DMS 273 (cell line): ENCODE results near the gene NHSL1.

ENCODE experiments used
- DNase-seq: peaks from one replicate; lab custom pipeline; 2025; ENCODE audit not compliant: unreplicated experiment; lab: John Stamatoyannopoulos, UW

The NHSL1 gene

DNA sequence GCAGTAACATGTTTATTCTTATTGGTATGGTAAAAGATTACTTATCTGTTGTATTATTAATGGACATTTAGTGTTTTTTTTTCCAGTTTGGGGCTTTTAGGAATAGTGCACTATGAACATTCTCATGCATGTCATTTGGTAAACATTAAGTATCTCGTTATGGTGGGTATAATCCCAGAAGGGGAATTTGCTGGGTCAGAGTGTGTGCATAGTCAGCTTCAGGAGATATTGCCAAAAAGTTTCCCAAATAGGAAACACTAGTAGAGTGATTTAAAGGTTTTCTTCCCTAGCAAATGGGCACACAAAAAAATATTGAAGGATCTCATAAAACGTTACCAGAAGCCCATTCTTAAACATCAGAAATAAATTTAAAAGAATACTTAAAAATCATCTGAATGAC lies 25.2 kb upstream of the NHSL1 start:
- DNase-seq: no peak

DNA sequence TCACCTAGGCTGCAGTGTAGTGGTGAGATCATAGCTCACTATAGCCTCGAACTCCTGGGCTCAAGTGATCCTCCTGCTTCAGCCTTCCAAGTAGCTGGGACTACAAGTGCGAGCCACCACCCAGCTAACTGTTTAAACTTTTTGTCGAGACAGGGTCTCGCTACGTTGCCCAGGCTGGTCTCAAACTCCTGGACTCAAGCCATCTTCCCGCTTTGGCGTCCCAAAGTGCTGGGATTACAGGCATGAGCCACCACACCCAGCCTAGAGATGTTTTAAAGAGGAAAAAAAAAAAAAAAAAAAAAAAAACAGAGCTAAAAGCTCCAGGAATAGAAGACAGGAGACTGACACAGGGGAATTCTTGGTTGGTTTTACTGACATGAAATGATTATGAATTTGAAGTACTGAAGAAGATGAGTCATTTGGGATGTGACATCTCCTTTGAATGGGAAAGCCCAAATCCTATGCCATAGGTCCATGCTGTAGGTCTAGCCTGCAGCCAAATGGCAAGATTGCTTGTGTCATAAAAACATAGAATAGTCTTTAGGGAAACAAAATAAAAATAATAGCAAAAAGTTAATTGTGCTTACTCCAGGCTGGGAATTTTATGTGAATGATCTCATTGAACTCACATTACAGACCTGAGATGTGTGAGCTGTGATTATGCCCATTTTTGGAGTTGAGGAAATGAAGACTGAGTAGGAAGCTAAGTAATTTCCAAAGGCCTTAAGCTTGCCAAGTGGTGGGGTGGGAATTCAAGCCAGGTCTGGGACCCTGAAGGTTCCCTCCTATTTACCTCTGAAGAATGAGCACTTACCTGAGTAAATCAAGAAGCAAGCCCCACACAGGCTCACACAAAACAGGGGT lies 24.3 kb upstream of the NHSL1 start:
- DNase-seq: no peak

DNA sequence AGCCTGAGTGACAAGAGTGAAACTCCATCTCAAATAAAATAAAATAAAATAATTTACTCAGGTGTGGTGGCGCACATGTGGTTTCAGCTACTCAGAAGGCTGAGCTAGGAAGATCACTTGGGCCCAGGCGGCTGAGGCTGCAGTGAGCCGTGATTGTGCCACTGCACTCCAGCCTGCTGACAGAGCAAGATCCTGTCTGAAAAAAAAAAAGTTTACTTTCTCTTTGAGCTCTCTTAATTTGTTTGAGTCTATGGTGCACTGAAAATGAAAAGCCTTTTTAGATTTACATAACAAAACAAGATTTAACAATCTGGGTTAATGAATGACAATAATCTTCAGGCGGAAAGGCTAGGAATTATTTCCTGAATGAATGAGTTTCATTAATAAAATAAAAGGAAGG lies 23.3 kb upstream of the NHSL1 start:
- no peak for DNase-seq

DNA sequence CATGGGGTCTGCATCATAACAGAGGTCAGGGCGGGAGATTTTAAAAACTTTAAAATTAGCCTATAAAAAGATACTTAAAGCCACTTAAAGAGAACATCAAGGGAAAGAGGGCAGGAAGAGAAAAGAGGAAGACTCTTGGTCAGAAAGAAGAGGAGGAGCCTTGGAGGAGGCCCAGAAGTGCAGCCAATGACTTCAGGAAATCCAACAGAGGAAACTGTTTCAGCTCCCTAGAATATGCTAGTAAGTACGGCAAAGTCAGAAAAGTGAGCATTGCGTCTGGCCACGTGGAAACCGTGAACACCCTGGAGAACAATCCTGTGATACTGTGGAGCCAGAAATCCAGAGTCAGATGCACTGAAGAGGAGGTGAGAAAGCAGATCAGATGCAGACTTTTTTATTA lies 22.5 kb upstream of the NHSL1 start:
- DNase-seq: no peak

DNA sequence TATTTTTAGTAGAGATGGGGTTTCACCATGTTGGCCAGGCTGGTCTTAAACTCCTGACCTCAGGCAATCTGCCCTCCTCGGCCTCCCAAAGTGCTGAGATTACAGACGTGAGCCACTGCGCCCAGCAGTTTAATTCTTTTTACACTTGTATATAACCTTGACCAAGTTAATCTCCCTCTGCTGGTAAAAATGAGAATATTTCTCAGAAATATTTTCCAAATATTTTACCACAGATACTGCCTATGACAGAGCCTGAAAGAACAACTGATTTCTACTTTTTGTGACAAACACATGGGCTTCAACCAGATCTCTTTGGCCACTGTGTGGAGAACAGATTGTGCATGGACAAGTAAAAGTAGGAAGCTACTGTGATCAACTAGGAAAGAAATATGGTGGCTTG lies 21.2 kb upstream of the NHSL1 start:
- DNase-seq: peak; percentile 49

DNA sequence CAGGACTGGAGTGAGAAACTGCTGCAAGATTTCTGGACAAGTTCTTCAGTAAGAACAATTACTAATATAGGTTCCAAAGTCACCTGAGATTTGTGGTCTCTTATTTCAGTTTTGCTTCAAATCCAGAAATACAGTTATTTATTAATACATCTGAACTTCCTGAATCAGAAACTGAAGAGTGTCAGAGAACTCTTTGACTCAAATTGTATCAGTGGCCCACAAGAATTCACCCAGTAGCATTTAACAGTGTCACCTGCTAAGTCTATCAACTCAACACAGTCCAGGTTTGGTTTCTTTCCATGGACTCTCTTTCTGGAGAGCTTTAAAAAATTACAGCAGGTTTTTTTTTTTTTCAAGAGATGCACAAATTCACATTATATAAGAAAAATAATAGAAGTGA lies 18.8 kb upstream of the NHSL1 start:
- DNase-seq: no peak

DNA sequence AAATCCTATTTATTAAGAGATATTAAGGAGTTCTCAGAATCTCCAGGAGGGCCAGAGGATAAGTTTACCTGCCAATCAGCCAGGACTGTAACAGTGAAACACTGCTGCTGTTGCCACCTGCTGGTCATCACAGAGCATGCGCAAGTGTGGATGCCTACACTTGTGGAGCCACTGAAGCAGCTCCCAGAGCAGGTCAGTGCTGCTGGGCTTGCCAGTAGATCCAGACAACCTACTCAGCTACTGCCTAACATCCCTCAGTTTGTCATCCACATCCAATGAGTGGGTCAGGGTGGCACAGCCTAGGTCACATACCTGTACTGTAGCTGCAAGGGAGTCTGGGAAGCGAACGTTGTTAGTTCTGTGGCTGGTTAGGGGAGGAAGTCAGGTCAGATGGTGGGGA lies 18.3 kb upstream of the NHSL1 start:
- DNase-seq: peak; percentile 46

DNA sequence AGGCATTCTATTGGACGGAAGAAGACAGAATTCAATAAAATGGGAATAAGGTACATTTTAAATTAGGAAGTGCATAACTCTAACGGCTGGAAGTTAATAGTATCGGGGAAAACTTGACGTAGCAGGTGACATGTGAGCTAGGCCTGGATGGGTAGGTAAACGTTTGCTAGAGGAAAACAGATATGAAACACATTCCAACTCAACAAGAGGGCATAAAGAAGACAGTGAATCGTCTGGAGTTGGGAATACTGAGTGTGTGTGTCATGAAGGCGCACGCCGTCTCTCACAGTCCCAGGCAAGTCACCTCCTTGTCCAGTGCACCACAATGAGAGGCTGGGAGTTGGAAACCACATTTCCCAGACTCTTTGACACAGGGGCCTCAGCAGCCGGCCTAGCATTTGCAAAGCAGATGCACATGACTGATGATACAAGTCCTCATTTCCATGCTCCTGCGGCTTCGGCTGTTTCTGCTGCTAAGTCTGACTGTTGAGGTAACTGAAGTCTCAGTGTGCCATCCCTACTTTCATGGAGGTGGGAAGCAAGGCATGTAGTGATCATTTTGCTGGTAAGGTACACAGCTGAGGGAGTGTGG lies 16.5 kb upstream of the NHSL1 start:
- DNase-seq: no peak

DNA sequence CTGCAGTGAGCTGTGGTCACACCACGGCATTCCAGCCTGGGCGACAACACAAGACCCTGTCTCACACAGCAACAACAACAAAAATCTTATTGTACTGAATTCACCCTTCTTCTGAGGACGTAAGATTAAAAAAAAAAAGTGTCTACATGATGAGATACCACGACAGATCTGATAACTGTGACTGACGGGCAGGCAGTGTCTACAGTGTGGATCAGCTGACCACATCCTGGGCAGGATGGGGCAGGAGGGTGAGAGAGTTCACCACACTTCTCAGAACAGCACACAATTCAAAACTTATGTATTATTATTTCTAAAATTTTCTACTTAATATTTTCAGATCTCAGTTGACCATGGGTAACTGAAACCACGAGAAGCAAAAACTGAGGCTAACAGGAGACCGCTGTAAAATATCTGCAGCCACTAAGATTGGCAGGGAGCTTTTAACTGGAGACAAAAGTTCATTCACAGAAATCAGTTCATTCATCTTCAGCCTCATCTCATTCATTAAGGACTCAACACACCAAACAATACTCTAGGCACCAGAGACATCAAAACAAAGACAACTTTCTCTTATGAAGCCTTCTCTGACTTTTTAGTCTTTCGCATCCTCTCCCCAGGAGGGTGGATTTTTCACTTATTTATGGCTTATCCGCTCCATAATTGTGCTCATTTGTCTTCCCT lies 15.7 kb upstream of the NHSL1 start:
- DNase-seq: no peak

DNA sequence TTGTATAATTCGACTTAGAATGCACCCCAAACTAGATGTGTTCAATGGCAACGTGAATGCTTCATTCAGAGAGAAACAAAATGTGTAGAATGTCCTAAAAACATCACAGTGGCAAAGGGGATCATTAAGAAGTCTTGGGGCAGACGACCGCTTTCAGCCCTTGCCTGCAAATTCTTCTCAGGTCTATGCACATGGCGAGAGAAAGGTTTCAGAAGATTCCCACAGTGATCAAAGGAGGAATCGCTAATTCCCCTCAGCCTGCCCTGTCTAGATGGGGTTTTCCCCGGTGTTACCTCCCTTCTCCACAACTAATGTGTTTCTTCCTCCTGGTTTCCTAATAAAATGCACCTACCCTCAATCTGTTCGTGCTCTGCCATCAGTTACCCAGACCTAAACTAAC lies 13.3 kb upstream of the NHSL1 start:
- DNase-seq: no peak

DNA sequence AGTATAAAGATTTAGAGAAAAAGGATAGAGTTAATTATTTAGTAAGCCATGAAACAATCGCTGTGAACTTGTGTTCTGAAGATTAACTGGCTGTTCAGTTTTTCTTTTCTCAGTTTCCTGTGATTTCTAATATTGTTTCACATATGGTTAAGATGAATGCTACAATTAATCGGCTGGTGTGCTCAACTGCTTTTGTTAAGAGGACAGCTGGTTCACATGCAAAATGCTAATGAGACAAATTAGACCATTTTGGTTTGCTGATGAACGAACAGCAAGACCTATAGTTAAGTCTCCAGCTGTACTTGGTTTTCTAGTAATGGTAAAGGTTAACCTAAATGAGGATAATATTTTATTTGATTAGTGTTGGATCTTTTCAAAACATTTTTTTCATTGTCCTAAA lies 10.8 kb upstream of the NHSL1 start:
- DNase-seq: peak; percentile 70

DNA sequence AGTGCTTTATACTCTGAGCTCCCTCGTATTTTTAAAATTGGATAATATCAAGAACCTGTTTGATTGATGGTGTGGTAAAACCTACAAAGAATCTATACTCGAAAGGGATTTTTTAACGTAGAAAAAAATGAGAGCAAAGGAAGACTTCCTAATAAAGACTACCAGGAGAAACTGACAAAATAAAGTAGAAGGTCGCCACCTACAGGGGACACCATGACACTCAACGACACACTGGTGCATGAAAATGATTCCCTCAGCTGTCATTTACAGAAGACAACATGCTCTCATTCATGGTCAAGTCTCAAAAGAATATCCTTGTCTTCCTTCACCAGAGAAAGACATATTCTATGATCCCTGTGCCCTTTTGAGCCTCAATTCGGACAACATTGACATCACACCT lies 10.1 kb upstream of the NHSL1 start:
- peak; percentile 75 for DNase-seq

DNA sequence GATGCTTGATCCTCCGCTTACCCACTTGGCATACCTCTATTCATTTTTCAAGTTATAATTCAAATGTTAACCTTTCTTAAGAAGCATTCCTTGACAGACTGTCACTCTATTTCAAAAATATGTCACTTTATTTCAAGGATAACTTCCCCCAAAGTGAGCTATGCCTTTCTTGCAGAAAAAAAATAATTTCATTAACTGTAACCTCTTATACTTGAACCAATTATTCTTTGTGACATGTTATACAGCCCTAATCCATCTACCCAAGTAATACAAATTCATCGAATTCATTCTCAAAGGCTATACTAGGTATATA lies 9.3 kb upstream of the NHSL1 start:
- DNase-seq: no peak

DNA sequence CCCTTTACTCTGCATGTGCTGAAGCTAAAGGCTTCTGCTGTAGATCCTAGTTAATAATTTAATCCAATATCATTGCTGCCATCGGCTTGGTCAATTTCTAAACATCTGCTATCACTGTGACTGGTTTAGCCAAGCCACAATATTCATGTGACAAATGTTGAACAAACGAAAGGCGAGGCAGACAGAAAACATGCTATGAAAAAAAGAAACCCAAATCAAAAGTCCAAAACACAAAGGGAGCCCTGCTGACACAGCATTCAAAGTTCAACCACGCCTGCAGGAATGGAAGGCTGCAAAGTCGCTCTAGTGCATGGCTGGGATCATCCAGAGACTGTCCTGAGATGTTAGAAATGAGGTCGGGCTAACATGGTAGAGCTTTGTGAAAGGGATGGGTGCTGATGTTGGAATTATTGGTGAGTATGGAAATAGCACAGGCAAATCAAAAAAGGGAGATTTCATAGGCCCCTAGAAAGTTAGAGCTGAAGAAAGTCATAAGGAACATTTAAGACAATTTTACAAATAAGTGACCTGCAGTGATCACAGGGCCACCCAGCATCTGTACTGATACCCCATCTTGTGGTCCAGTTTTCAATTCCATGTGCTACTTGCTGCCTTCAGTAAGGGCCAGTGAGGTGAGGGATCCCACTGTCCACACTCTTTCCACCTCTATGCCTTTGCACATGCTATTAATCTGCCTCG lies 8.8 kb upstream of the NHSL1 start:
- no peak for DNase-seq

DNA sequence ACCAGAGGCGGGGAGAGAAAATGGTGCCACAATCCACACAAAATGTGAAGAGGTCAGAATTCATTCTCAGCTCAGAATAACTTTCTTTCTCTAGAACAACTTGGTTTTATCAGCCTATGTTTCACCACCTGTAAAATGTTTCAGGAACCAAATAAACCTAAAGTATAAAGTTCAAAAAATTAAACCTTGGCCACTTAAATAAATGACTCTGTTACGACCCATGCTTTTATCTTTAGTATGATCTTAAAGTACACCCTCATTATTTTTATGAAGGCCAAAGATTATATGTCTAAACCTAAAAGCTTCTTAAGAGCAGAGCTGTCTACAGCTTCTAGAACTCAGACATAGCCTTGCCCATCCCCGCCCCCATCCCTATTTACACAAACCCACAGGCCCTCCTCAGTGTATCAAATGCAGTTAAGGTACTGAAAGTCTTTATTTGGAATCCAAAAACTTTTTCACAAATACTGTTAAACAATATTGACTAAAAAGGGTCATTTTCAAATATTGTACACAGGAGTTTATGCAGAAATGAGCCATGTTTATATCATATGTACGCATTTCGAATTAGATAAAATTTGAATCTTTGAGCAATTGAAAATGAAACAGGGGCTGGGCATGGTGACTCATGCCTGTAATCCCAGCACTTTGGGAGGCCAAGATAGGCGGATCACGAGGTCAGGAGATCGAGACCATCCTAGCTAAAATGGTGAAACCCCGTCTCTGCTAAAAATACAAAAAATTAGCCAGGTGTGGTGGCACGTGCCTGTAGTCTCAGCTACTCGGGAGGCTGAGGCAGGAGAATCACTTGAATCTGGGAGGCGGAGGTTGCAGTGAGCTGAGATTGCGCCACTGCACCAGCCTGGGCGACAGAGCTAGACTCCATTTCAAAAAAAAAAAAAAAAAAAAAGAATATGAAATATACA lies 5.7 kb upstream of the NHSL1 start:
- no peak for DNase-seq

DNA sequence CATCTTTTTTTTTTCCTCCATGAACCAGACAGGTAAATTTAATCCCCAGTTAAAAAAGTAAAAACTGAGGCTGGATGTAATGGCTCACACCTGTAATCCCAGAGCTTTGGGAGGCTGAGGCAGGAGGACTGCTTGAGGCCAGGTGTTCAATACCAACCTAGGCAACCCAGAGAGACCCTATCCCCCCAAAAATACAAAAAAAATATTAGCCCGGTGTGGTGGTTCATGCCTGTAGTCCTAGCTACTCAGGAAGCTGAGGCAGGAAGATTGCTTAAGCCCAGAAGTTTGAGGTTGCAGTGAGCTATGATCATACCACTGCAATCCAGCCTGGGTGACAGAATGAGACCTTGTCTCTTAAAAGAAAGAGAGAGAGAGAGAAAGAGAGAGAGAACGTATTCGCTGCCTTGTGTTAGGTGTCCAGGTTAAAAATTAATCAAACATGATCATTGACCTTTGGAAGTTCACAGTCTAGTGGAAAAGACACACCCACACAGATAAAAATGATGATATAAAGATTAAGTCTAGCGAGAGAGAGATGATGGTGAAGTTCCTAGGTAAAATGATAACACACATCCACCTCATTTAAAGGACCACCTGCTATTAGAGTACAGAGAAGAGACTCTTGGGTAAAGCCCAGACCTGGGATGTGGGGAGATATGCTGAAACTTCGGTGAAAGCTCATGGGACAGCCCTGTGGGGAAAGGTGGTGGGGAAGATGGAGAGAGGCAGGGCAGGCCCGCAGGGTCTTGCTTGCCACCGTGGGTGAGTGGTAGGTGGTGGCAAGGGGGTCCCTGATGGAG lies 4.8 kb upstream of the NHSL1 start:
- DNase-seq: no peak

DNA sequence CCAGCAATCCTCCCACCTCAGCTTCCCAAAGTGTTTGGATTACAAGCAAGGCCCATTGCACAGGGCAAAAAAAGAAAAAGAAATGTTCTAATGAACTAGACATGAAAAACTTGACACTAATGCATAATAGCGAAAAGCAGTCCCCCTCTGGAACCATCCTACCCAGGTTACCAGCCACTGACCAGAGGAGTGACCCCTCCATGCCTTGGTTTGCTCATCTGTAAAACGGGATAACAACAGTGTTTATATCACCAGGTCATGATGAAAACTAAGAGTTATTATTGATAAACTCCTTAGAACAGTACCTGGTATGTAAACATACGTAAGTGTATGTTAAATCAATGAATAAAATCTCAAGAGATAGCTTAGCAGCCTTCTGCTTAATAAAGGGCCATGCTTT lies 3.3 kb upstream of the NHSL1 start:
- DNase-seq: no peak

DNA sequence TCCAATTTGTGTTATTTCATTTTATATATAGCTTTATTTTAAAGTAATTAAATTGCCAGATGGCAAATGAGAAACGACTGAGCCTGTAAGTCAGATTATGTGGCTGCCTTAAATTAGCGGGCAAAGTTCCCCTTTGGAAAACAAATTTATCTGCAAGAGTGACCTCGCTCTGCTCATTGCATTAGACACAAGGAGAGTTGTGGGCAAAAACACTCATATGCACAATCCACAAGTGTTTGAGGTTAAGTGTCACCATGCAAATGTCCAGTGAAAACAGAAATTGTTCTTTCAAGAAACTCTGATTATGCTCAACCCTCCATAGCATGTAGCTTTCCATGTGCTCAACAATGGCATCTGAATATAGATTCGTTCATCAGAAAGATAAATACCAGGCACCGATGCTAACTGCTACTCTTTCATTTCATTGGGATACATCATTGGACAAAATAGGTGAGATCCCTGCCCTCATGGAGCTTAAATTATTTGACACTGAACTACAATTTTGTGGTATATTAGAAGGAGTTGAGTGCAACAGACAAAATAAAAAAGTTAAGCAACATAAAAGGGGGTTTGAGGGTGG lies 1.7 kb upstream of the NHSL1 start:
- DNase-seq: peak; percentile 49

DNA sequence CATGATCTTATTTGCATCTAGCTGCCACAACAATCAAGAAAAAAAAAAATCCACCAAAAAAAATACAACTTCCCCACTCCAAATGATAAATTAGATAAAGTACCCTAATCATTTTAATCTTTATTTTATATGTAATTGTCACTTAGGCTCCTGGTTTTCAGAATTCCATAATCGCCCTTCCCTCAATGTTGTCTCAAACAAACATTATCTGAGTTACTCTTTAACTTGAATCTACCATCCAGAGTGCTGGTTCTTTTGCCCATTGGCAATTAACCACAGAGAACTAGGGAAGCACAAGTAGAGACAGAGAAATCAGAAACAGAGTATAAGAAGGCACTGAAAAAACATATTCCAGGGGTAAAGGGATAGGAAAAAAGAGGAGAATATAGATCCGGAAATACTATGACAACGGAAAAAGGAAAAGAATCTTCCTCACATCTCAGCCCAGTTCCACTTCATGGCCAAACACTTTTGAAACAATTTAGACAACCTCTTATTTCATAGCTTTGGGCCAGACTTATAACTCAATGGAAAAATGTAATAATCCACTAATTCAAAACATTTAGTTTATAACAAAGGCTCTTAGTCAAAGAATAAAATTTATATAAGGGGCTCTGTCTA lies 861 bp upstream of the NHSL1 start:
- DNase-seq: peak; percentile 40
